T-cell (primary cell): ENCODE measurements around the gene ARL15. TPM values are rescaled to one million over a fixed set of nuclear protein-coding genes. Genes with fewer than 3 reads are reported as not detected.

ENCODE experiments used
- ATAC-seq, 4 experiments: fragments of 200-7000 bp in 3 of 4; fragments of 150-1000 bp in 1 of 4; cut with Tn5 transposase; replicated peaks in 1 of 4; 1 replicate in 3 of 4; 2 replicates in 1 of 4; pipeline ENCODE4 v1.10.0; 2021; ENCODE audit warnings: moderate library complexity in 3 of 4, mild to moderate bottlenecking in 2 of 4, moderate number of reproducible peaks in 1 of 4
- CTCF ChIA-PET, 2 donors: fragments of 300-600 bp; sonication (Branson Sonifier 250); formaldehyde crosslinking; loops; one replicate each; lab custom pipeline; 2022; ENCODE audit warnings: antibody characterized with exemption in 2 of 2; lab: Charles Lee
- POLR2A ChIA-PET, 2 donors: fragments of 300-600 bp; sonication (Branson Sonifier 250); formaldehyde crosslinking; loops; one replicate each; lab custom pipeline; 2022; ENCODE audit warnings: antibody characterized with exemption in 2 of 2; lab: Charles Lee
- DNase-seq, 35 experiments: peaks; one replicate each; pipeline versions ENCODE4 v3.0.0 to v3.0.0-alpha.2; 2013 to 2023
- H3K27ac ChIP-seq: one replicate; pipeline ENCODE4 v1.5.1; 2013; ENCODE audit warnings: low read length
- H3K27me3 ChIP-seq, 2 experiments: replicated peaks in 1 of 2; 1 replicate in 1 of 2; 2 replicates in 1 of 2; pipeline versions ENCODE4 v1.6.1 to v1.7.0; 2013; ENCODE audit warnings: low read length in 1 of 2, mixed read lengths in 1 of 2; ENCODE audit not compliant: control insufficient read depth in 2 of 2, insufficient read depth in 2 of 2; ENCODE audit errors: extremely low read depth in 1 of 2
- H3K36me3 ChIP-seq, 2 donors: 1 replicate in 1 of 2; 2 replicates in 1 of 2; pipeline versions ENCODE4 v1.6.1 to v1.7.0; 2013; ENCODE audit warnings: low read length in 1 of 2; ENCODE audit not compliant: control insufficient read depth in 2 of 2, insufficient read depth in 1 of 2; ENCODE audit errors: extremely low read depth in 1 of 2
- H3K4me1 ChIP-seq, 2 experiments: 1 replicate in 1 of 2; 2 replicates in 1 of 2; pipeline versions ENCODE4 v1.6.1 to v1.7.0; 2013; ENCODE audit warnings: low read length in 2 of 2, mixed read lengths in 1 of 2; ENCODE audit not compliant: insufficient read depth in 2 of 2, control insufficient read depth in 1 of 2; ENCODE audit errors: extremely low read depth in 1 of 2
- H3K4me3 ChIP-seq, 2 donors: 1 replicate in 1 of 2; 2 replicates in 1 of 2; pipeline versions ENCODE4 v1.5.1 to v1.7.0; 2013; ENCODE audit warnings: mild to moderate bottlenecking in 2 of 2, low read length in 1 of 2, moderate library complexity in 1 of 2; ENCODE audit not compliant: control insufficient read depth in 1 of 2; ENCODE audit errors: extremely low read depth in 1 of 2
- H3K9me3 ChIP-seq: 2 replicates; pipeline ENCODE4 v1.7.0; 2013
- H3K27ac Mint-ChIP-seq, 2 donors: one replicate each; pipeline ENCODE4 v1.8.0; 2020 to 2021; ENCODE audit warnings: mild to moderate bottlenecking in 2 of 2, mixed read lengths in 2 of 2
- H3K27me3 Mint-ChIP-seq, 2 donors: one replicate each; pipeline ENCODE4 v1.8.0; 2021 to 2022; ENCODE audit warnings: mixed read lengths in 2 of 2
- H3K36me3 Mint-ChIP-seq: one replicate; pipeline ENCODE4 v1.8.0; 2021; ENCODE audit warnings: mixed read lengths
- H3K4me1 Mint-ChIP-seq, 3 donors: one replicate each; pipeline ENCODE4 v1.8.0; 2020 to 2022; ENCODE audit warnings: mixed read lengths in 3 of 3, mild to moderate bottlenecking in 1 of 3
- H3K4me3 Mint-ChIP-seq, 3 donors: one replicate each; pipeline ENCODE4 v1.8.0; 2020 to 2022; ENCODE audit warnings: mild to moderate bottlenecking in 3 of 3, mixed read lengths in 3 of 3, moderate library complexity in 3 of 3
- H3K9me3 Mint-ChIP-seq, 3 donors: one replicate each; pipeline ENCODE4 v1.8.0; 2020 to 2022; ENCODE audit warnings: mixed read lengths in 3 of 3
- WGBS: methylation state at CpG from one replicate; pipeline ENCODE4 v1.1.5; 2013; ENCODE audit warnings: missing lambda C conversion rate; ENCODE audit not compliant: insufficient coverage; 5-methylcytosine and 5-hydroxymethylcytosine counted together
- total RNA-seq, 35 experiments: library from RNA in 6 of 35; stranded (reverse) in 6 of 35; fragments of 120-200 nt in 1 of 35; gene quantifications; one replicate each; pipeline versions ENCODE4 v1.2.1 to v1.2.4 and lab custom pipeline; 2013 to 2026

Gene ARL15
- total RNA-seq, 5 donors from 2014 or later (not counting 1 experiment from before 2014, with no cell fraction given), result 10.7 to 21.6 (median 11.7) TPM

- Mint-ChIP-seq H3K4me3 (no peak overlapping the region), H3K36me3 (peaks cover 44% of the 10 kb centered on the region), H3K27ac (no peak overlapping the region), H3K9me3 (no peaks in the 10 kb centered on the region), H3K4me1 (no peaks in the 10 kb centered on the region), H3K27me3 (no peaks in the 10 kb centered on the region)
- H3K9me3 ChIP-seq, result no peaks in the 10 kb centered on the region
- CTCF ChIA-PET, result no interaction called here
- no peaks in the 10 kb centered on the region for H3K27me3 ChIP-seq
- WGBS, result 100% methylated on average over 1 of the region's 3 CpGs
- no peak overlapping the region for H3K4me3 ChIP-seq
- DNase-seq (no peak), ATAC-seq (no peak)
- H3K36me3 ChIP-seq, result peaks cover 0 to 5% of the 10 kb centered on the region in 2 donors
- H3K27ac ChIP-seq, result no peak overlapping the region
- POLR2A ChIA-PET, result no interaction called here
- H3K4me1 ChIP-seq, result no peaks in the 10 kb centered on the region
These were observed 226.5 kb downstream of the ARL15 start for GRCh38 chr5:54083851-54084250.

GRCh38 chr5:54083245-54083644 is 227.1 kb downstream of the ARL15 start:
- peaks cover 40% of the 10 kb centered on the region for H3K36me3 Mint-ChIP-seq

GRCh38 chr5:54081415-54081814 is 229.0 kb downstream of the ARL15 start:
- Mint-ChIP-seq H3K27ac (no peak overlapping the region), H3K4me3 (no peak overlapping the region), H3K9me3 (no peaks in the 10 kb centered on the region), H3K27me3 (no peaks in the 10 kb centered on the region), H3K4me1 (no peaks in the 10 kb centered on the region), H3K36me3 (peaks cover 41% of the 10 kb centered on the region)
- Histone ChIP-seq H3K27me3 (no peaks in the 10 kb centered on the region), H3K9me3 (no peaks in the 10 kb centered on the region), H3K4me1 (no peaks in the 10 kb centered on the region), H3K36me3 (peaks cover 0 to 5% of the 10 kb centered on the region in 2 donors), H3K27ac (no peak overlapping the region), H3K4me3 (no peak overlapping the region)
- DNase-seq, result no peak
- CTCF ChIA-PET, result no interaction called here
- no peak for ATAC-seq
- WGBS, result no CpG with 5 or more reads among the region's 1 CpG
- POLR2A ChIA-PET, result no interaction called here

More at GRCh38 chr5:54083245-54083644, 227.1 kb downstream of the ARL15 start:
- DNase-seq, result no peak
- Mint-ChIP-seq H3K27me3 (no peaks in the 10 kb centered on the region), H3K27ac (no peak overlapping the region), H3K4me3 (no peak overlapping the region), H3K9me3 (no peaks in the 10 kb centered on the region), H3K4me1 (no peaks in the 10 kb centered on the region)
- H3K9me3 ChIP-seq, result no peaks in the 10 kb centered on the region
- no peaks in the 10 kb centered on the region for H3K27me3 ChIP-seq
- H3K36me3 ChIP-seq, result peaks cover 0 to 5% of the 10 kb centered on the region in 2 donors
- H3K27ac ChIP-seq, result no peak overlapping the region
- WGBS, result no CpG with 5 or more reads among the region's 1 CpG
- no peak overlapping the region for H3K4me3 ChIP-seq
- no peak for ATAC-seq
- CTCF ChIA-PET, result no interaction called here
- POLR2A ChIA-PET, result no interaction called here
- H3K4me1 ChIP-seq, result no peaks in the 10 kb centered on the region

- Histone ChIP-seq H3K9me3 (no peaks in the 10 kb centered on the region), H3K27ac (no peak overlapping the region), H3K4me1 (no peaks in the 10 kb centered on the region), H3K4me3 (no peak overlapping the region), H3K36me3 (peaks cover 0 to 5% of the 10 kb centered on the region in 2 donors), H3K27me3 (no peaks in the 10 kb centered on the region)
- H3K4me1 Mint-ChIP-seq, result no peaks in the 10 kb centered on the region
- CTCF ChIA-PET, result no interaction called here
- no peaks in the 10 kb centered on the region for H3K27me3 Mint-ChIP-seq
- H3K36me3 Mint-ChIP-seq, result peaks cover 41% of the 10 kb centered on the region
- ATAC-seq, result no peak
- H3K27ac Mint-ChIP-seq, result no peak overlapping the region
- POLR2A ChIA-PET, result no interaction called here
- 86% methylated on average over 1 of the region's 5 CpGs for WGBS
- H3K9me3 Mint-ChIP-seq, result no peaks in the 10 kb centered on the region
- H3K4me3 Mint-ChIP-seq, result no peak overlapping the region
- no peak for DNase-seq
These were observed 229.5 kb downstream of the ARL15 start for GRCh38 chr5:54080831-54081230.

- Histone ChIP-seq H3K27me3 (no peaks in the 10 kb centered on the region), H3K27ac (no peak overlapping the region), H3K4me3 (no peak overlapping the region), H3K9me3 (no peaks in the 10 kb centered on the region), H3K4me1 (no peaks in the 10 kb centered on the region), H3K36me3 (no peaks in the 10 kb centered on the region)
- Mint-ChIP-seq H3K27ac (no peak overlapping the region), H3K36me3 (peaks cover 20% of the 10 kb centered on the region), H3K27me3 (no peaks in the 10 kb centered on the region), H3K4me3 (no peak overlapping the region), H3K9me3 (no peaks in the 10 kb centered on the region), H3K4me1 (no peaks in the 10 kb centered on the region)
- no CpG with 5 or more reads among the region's 2 CpGs for WGBS
- DNase-seq, result no peak
- ATAC-seq, result no peak
- ChIA-PET POLR2A (no interaction called here), CTCF (no interaction called here)
These were observed 236.6 kb downstream of the ARL15 start for GRCh38 chr5:54073735-54074134.

GRCh38 chr5:54073131-54073530 is 237.2 kb downstream of the ARL15 start:
- Mint-ChIP-seq H3K27me3 (no peaks in the 10 kb centered on the region), H3K9me3 (no peaks in the 10 kb centered on the region), H3K27ac (no peak overlapping the region), H3K4me3 (no peak overlapping the region), H3K36me3 (peaks cover 21% of the 10 kb centered on the region), H3K4me1 (no peaks in the 10 kb centered on the region)
- no peak for DNase-seq
- no peak overlapping the region for H3K27ac ChIP-seq
- H3K27me3 ChIP-seq, result no peaks in the 10 kb centered on the region
- no peaks in the 10 kb centered on the region for H3K4me1 ChIP-seq
- no peak overlapping the region for H3K4me3 ChIP-seq
- WGBS, result 100% methylated on average over 2 of the region's 3 CpGs
- ChIA-PET CTCF (interaction anchor here in 1 of 2 donors (0.6 to 0.9 kb wide), 2 partner anchors 26 to 857 kb away, joined by 3 read pairs; no protein-coding TSS in a partner anchor), POLR2A (no interaction called here)
- no peaks in the 10 kb centered on the region for H3K9me3 ChIP-seq
- ATAC-seq, result no peak
- no peaks in the 10 kb centered on the region for H3K36me3 ChIP-seq

- H3K4me3 Mint-ChIP-seq, result no peak overlapping the region
- H3K9me3 Mint-ChIP-seq, result no peaks in the 10 kb centered on the region
- no peaks in the 10 kb centered on the region for H3K27me3 Mint-ChIP-seq
- no peaks in the 10 kb centered on the region for H3K4me1 ChIP-seq
- no peak for ATAC-seq
- H3K4me3 ChIP-seq, result no peak overlapping the region
- H3K27ac ChIP-seq, result no peak overlapping the region
- H3K36me3 ChIP-seq, result no peaks in the 10 kb centered on the region
- no peak overlapping the region for H3K27ac Mint-ChIP-seq
- WGBS, result no CpG with 5 or more reads among the region's 2 CpGs
- no peaks in the 10 kb centered on the region for H3K27me3 ChIP-seq
- no peak for DNase-seq
- H3K36me3 Mint-ChIP-seq, result peaks cover 26% of the 10 kb centered on the region
- ChIA-PET CTCF (no interaction called here), POLR2A (no interaction called here)
- no peaks in the 10 kb centered on the region for H3K4me1 Mint-ChIP-seq
- H3K9me3 ChIP-seq, result no peaks in the 10 kb centered on the region
These were observed 243.9 kb downstream of the ARL15 start for GRCh38 chr5:54066433-54066832.
